CD14-positive monocyte (primary cell): Measurements from ENCODE around the gene SLC22A24. TPM values are rescaled to one million over a fixed set of nuclear protein-coding genes. Genes with fewer than 3 reads are reported as not detected.
"Not testable (repeated sequence)": the region's sequence is repeated elsewhere in the genome, so short reads cannot be mapped to it uniquely, and the experiment has no call there.

Source experiments
- DNase-seq, 3 donors: peaks; one replicate each; pipeline ENCODE4 v3.0.0-alpha.2; 2011 to 2022
- H2AFZ ChIP-seq: 2 replicates; pipeline ENCODE4 v1.6.0; 2012; ENCODE audit warnings: mild to moderate bottlenecking, low read depth, low read length, inconsistent platforms; ENCODE audit not compliant: insufficient read depth, poor library complexity, severe bottlenecking
- H3K27ac ChIP-seq, 2 donors: 1 replicate in 1 of 2; 2 replicates in 1 of 2; pipeline ENCODE4 v1.5.1; 2012 to 2013; ENCODE audit warnings: low read length in 2 of 2, control low read depth in 1 of 2, inconsistent platforms in 1 of 2, low read depth in 1 of 2, mild to moderate bottlenecking in 1 of 2
- H3K27me3 ChIP-seq, 2 donors: one replicate each; pipeline versions ENCODE4 v1.6.0 to v1.6.1; 2011 to 2013; ENCODE audit warnings: low read length in 2 of 2; ENCODE audit not compliant: control insufficient read depth in 2 of 2, insufficient read depth in 2 of 2
- H3K36me3 ChIP-seq, 2 donors: replicated peaks in 1 of 2; 1 replicate in 1 of 2; 2 replicates in 1 of 2; pipeline versions ENCODE4 v1.5.1 to v1.6.1; 2012 to 2013; ENCODE audit warnings: low read length in 2 of 2, control low read depth in 1 of 2, inconsistent platforms in 1 of 2, mild to moderate bottlenecking in 1 of 2; ENCODE audit not compliant: insufficient read depth in 2 of 2, control insufficient read depth in 1 of 2
- H3K4me1 ChIP-seq, 2 donors: 1 replicate in 1 of 2; 2 replicates in 1 of 2; pipeline versions ENCODE4 v1.5.1 to v1.6.1; 2012 to 2013; ENCODE audit warnings: low read length in 2 of 2, control low read depth in 1 of 2, inconsistent platforms in 1 of 2, mild to moderate bottlenecking in 1 of 2, moderate library complexity in 1 of 2; ENCODE audit not compliant: insufficient read depth in 2 of 2, control insufficient read depth in 1 of 2
- H3K4me2 ChIP-seq: replicated peaks from 2 replicates; pipeline ENCODE3; 2012; ENCODE audit warnings: low read length, moderate library complexity, mild to moderate bottlenecking; ENCODE audit not compliant: poor library complexity, severe bottlenecking; ENCODE audit errors: extremely low read depth
- H3K4me3 ChIP-seq, 3 experiments: fragments of 200-600 bp in 1 of 3; sonication (generic) in 1 of 3; replicated peaks in 1 of 3; 1 replicate in 2 of 3; 2 replicates in 1 of 3; pipeline ENCODE4 v1.5.1; 2011 to 2013; ENCODE audit warnings: low read length in 3 of 3, mild to moderate bottlenecking in 3 of 3, control low read depth in 2 of 3, low read depth in 2 of 3, inconsistent platforms in 1 of 3, moderate library complexity in 1 of 3
- H3K79me2 ChIP-seq: 2 replicates; pipeline ENCODE4 v1.6.0; 2012; ENCODE audit warnings: mild to moderate bottlenecking, control low read depth, inconsistent platforms, low read length, moderate library complexity; ENCODE audit not compliant: insufficient read depth
- H3K9ac ChIP-seq: 2 replicates; pipeline ENCODE4 v1.6.0; 2017; ENCODE audit warnings: low read length, mild to moderate bottlenecking; ENCODE audit not compliant: insufficient read depth, poor library complexity, severe bottlenecking
- H3K9me3 ChIP-seq, 2 donors: replicated peaks in 1 of 2; 1 replicate in 1 of 2; 2 replicates in 1 of 2; pipeline versions ENCODE4 v1.5.1 to v1.6.1; 2012 to 2013; ENCODE audit warnings: low read length in 2 of 2, control low read depth in 1 of 2; ENCODE audit not compliant: control insufficient read depth in 1 of 2, insufficient read depth in 1 of 2
- H4K20me1 ChIP-seq: 2 replicates; pipeline ENCODE4 v1.6.0; 2012; ENCODE audit warnings: mild to moderate bottlenecking, low read length, control low read depth, moderate library complexity; ENCODE audit not compliant: insufficient read depth
- H3K27ac Mint-ChIP-seq, 7 donors: one replicate each; pipeline ENCODE4 v1.8.0; 2020; ENCODE audit warnings: mild to moderate bottlenecking in 7 of 7, mixed read lengths in 7 of 7, moderate library complexity in 6 of 7, inconsistent platforms in 2 of 7
- H3K27me3 Mint-ChIP-seq, 3 donors: one replicate each; pipeline ENCODE4 v1.8.0; 2021 to 2022; ENCODE audit warnings: low read depth in 3 of 3, mild to moderate bottlenecking in 3 of 3, mixed read lengths in 3 of 3, moderate library complexity in 3 of 3, inconsistent platforms in 1 of 3
- H3K36me3 Mint-ChIP-seq, 2 donors: one replicate each; pipeline ENCODE4 v1.8.0; 2020; ENCODE audit warnings: mixed read lengths in 2 of 2, inconsistent platforms in 1 of 2, mild to moderate bottlenecking in 1 of 2
- H3K4me1 Mint-ChIP-seq: one replicate; pipeline ENCODE4 v1.8.0; 2020; ENCODE audit warnings: mild to moderate bottlenecking, mixed read lengths
- H3K4me3 Mint-ChIP-seq, 2 donors: one replicate each; pipeline ENCODE4 v1.8.0; 2020; ENCODE audit warnings: mild to moderate bottlenecking in 2 of 2, mixed read lengths in 2 of 2, moderate library complexity in 1 of 2
- H3K9me3 Mint-ChIP-seq, 7 donors: one replicate each; pipeline ENCODE4 v1.8.0; 2020 to 2022; ENCODE audit warnings: mixed read lengths in 7 of 7, mild to moderate bottlenecking in 6 of 7, moderate library complexity in 6 of 7, inconsistent platforms in 2 of 7
- WGBS: methylation state at CpG from one replicate; pipeline ENCODE4 v1.1.5; 2013; ENCODE audit warnings: missing lambda C conversion rate; ENCODE audit not compliant: insufficient coverage; 5-methylcytosine and 5-hydroxymethylcytosine counted together
- intact Hi-C, 2 donors: fragments of 100-400 bp; cut with micrococcal nuclease; formaldehyde crosslinking; loops; one replicate each; pipeline versions ENCODE4 v1.15.0 to v1.15.1; 2023
- polyA plus RNA-seq, 3 donors: library from polyadenylated mRNA; depleted of rRNA in 1 of 3; unstranded in 2 of 3; stranded (reverse) in 1 of 3; fragments of 300-500 nt in 2 of 3; fragments of >200 nt in 1 of 3; fragmentation: Illumina TruSeq in 2 of 3; gene quantifications; 1 replicate in 2 of 3; 2 replicates in 1 of 3; pipeline ENCODE4 v1.2.3, GENCODE V29; 2012 to 2021
- TF ChIP-seq, protein P1 (sequence below): fragments of 200-600 bp; IDR thresholded peaks from one replicate; pipeline ENCODE4 v1.8.0; 2022; ENCODE audit warnings: antibody characterized with exemption, mild to moderate bottlenecking

SLC22A24 gene
- polyA plus RNA-seq, 3 donors, result not detected

DNA sequence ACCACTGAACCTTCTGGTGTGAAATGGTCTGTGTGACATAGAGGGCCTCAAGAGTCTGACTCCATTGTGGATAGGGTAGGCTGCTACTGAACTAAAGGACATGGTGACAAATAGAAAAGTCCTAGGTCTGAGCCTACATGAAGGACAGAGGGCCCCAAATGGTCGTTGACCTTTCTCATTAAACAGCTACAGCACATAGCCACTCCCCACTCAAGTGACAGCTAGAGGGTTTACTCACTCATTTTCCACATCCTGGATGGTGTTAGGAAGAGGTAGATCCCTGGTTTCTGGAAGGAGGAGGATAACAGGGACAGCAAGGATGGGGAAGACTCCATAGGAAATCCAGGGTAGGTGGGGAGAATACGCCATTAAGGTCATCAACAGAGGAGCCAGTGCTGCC is 63.3 kb downstream of the SLC22A24 start:
- intact Hi-C loops, result no loop called here
- H3K36me3 ChIP-seq, result no peaks in the 10 kb centered on the region
- no peak overlapping the region for H3K4me3 Mint-ChIP-seq
- H3K27me3 Mint-ChIP-seq, result peaks cover 5 to 15% (median 11%) of the 10 kb centered on the region in 3 donors
- no peak overlapping the region for H3K27ac ChIP-seq
- H3K4me3 ChIP-seq, result no peak overlapping the region
- H3K4me1 Mint-ChIP-seq, result no peaks in the 10 kb centered on the region
- no peak overlapping the region for H3K9ac ChIP-seq
- no peak overlapping the region for H2AFZ ChIP-seq
- H4K20me1 ChIP-seq, result no peaks in the 10 kb centered on the region
- H3K4me2 ChIP-seq, result no peak overlapping the region
- no peak for DNase-seq
- no peaks in the 10 kb centered on the region for H3K36me3 Mint-ChIP-seq
- H3K9me3 Mint-ChIP-seq, result peaks cover 3 to 14% (median 5%) of the 10 kb centered on the region in 7 donors
- no peak overlapping the region for H3K27ac Mint-ChIP-seq
- TF ChIP-seq, protein P1, sequence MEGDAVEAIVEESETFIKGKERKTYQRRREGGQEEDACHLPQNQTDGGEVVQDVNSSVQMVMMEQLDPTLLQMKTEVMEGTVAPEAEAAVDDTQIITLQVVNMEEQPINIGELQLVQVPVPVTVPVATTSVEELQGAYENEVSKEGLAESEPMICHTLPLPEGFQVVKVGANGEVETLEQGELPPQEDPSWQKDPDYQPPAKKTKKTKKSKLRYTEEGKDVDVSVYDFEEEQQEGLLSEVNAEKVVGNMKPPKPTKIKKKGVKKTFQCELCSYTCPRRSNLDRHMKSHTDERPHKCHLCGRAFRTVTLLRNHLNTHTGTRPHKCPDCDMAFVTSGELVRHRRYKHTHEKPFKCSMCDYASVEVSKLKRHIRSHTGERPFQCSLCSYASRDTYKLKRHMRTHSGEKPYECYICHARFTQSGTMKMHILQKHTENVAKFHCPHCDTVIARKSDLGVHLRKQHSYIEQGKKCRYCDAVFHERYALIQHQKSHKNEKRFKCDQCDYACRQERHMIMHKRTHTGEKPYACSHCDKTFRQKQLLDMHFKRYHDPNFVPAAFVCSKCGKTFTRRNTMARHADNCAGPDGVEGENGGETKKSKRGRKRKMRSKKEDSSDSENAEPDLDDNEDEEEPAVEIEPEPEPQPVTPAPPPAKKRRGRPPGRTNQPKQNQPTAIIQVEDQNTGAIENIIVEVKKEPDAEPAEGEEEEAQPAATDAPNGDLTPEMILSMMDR, result no peak
- H3K9me3 ChIP-seq, result no peaks in the 10 kb centered on the region
- no CpG with 5 or more reads among the region's 2 CpGs for WGBS
- no peaks in the 10 kb centered on the region for H3K79me2 ChIP-seq
- no peaks in the 10 kb centered on the region for H3K4me1 ChIP-seq
- H3K27me3 ChIP-seq, result peaks cover 3 to 7% of the 10 kb centered on the region in 2 donors

DNA sequence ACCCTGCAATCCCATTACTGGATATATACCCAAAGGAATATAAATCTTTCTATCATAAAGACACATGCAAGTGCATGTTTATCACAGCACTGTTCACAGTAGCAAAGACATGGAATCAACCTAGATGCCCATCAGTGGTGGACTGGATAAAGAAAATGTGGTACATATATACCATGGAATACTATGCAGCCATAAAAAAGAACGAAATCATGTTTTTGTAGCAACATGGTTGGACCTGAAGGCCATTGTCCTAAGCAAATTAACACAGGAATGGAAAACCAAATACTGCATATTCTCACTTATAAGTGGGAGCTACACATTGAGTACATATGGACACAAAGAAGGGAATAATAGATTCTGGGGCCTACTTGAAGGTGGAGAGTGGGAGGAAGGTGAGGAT is 97.8 kb downstream of the SLC22A24 start:
- DNase-seq, H3K9ac ChIP-seq, H4K20me1 ChIP-seq, H3K4me1 ChIP-seq, H2AFZ ChIP-seq, H3K27ac ChIP-seq, H3K36me3 ChIP-seq, H3K79me2 ChIP-seq, H3K4me1 Mint-ChIP-seq, H3K4me3 Mint-ChIP-seq, H3K36me3 Mint-ChIP-seq, H3K4me3 ChIP-seq, H3K9me3 ChIP-seq, H3K27me3 ChIP-seq, H3K4me2 ChIP-seq, H3K27ac Mint-ChIP-seq: not testable (repeated sequence)
- peaks cover 0 to 10% (median 6%) of the 10 kb centered on the region in 7 donors for H3K9me3 Mint-ChIP-seq
- WGBS, result no CpG with 5 or more reads among the region's 1 CpG
- H3K27me3 Mint-ChIP-seq, result peaks cover 2 to 20% (median 5%) of the 10 kb centered on the region in 3 donors
- intact Hi-C loops, result loop anchor here in 1 of 2 donors (10.0 kb wide), 1 partner anchor 679 kb away; no protein-coding TSS in a partner anchor
